ENCODE data around the gene TMSB10. TPM values are rescaled to one million over a fixed set of nuclear protein-coding genes. Genes with fewer than 3 reads are reported as not detected.

The TMSB10 gene
- total and polyA plus RNA-seq, 2 of the 13 experiments (the other 11 are each of a cell fraction or from before 2014, with no cell fraction given), result 665 to 708 TPM

- TF ChIP-seq ZNF407 (CRISPR knock-in tag; IDR thresholded peaks at IDR 0.05; ENCODE audit: not compliant biosample characterization), result peak; percentile 51
- TF ChIP-seq ZNF143 (CRISPR knock-in tag; IDR thresholded peaks at IDR 0.05), result peak; percentile 26; the same call in 1 of the 2 replicates
- TF ChIP-seq ZNF678 (CRISPR knock-in tag; IDR thresholded peaks at IDR 0.05), result 0 out of 2 replicates have a peak, but pooled peaks have one; percentile 63
- peak; percentile 69 for TF ChIP-seq RBAK (CRISPR knock-in tag; IDR thresholded peaks at IDR 0.05)
- peak; percentile 99 for TF ChIP-seq SALL1 (CRISPR knock-in tag; IDR thresholded peaks at IDR 0.05)
- peak; percentile 85 for TF ChIP-seq ESRRA (CRISPR knock-in tag; IDR thresholded peaks at IDR 0.05; ENCODE audit: low read depth)
- peak; percentile 99 for TF ChIP-seq XRCC5 (optimal IDR thresholded peaks at IDR 0.05; ENCODE audit: low read length)
- peak; percentile 90; the same call in 1 of the 2 replicates for TF ChIP-seq RFXANK (CRISPR knock-in tag; IDR thresholded peaks at IDR 0.05)
- TF ChIP-seq KAT2B (IDR thresholded peaks at IDR 0.05; ENCODE audit: borderline replicate concordance, low read depth, low read length), result no peak
- peak; percentile 91 for TF ChIP-seq ZNF747 (CRISPR knock-in tag; IDR thresholded peaks at IDR 0.05; ENCODE audit: borderline replicate concordance)
- no peak for TF ChIP-seq SIN3A (IDR thresholded peaks at IDR 0.05; ENCODE audit: borderline replicate concordance, low read depth, low read length)
- peak; percentile 14; the same call in 1 of the 2 replicates for TF ChIP-seq EED (CRISPR knock-in tag; IDR thresholded peaks at IDR 0.05)
- TF ChIP-seq CEBPG (CRISPR knock-in tag; IDR thresholded peaks at IDR 0.05), result peak; percentile 98
- TF ChIP-seq JDP2 (CRISPR knock-in tag; IDR thresholded peaks at IDR 0.05; ENCODE audit: borderline replicate concordance), result no peak
- peak; percentile 88; the same call in 1 of the 2 replicates for TF ChIP-seq TFDP1 (CRISPR knock-in tag; IDR thresholded peaks at IDR 0.05; ENCODE audit: borderline replicate concordance)
- TF ChIP-seq ASH2L (IDR thresholded peaks at IDR 0.05; ENCODE audit: insufficient read length, low read depth, low read length), result peak; percentile 72
- TF ChIP-seq HINFP (CRISPR knock-in tag; IDR thresholded peaks at IDR 0.05; ENCODE audit: low read depth), result peak; percentile 92; the same call in 1 of the 2 replicates
- peak; percentile 88 for TF ChIP-seq FOSL2 (CRISPR knock-in tag; IDR thresholded peaks at IDR 0.05)
- no peak for TF ChIP-seq GATA4 (IDR thresholded peaks at IDR 0.05; ENCODE audit: borderline replicate concordance, low read depth)
Measured at GRCh38 chr2:84925724-84926376, 20.4 kb downstream of the TMSB10 start (continued).

Measured in HepG2 (cell line).